ENCODE data around the gene GSE1.

Gene GSE1

GRCh38 chr16:85570735-85571562 is 42.2 kb upstream of the GSE1 start:
- Mint-ChIP-seq H3K4me1 (ENCODE audit: low read depth) (peaks cover 88% of the 10 kb centered on the region), H3K27me3 (no peaks in the 10 kb centered on the region), H3K27ac (peak overlapping the region; percentile 91), H3K36me3 (ENCODE audit: low read depth) (no peaks in the 10 kb centered on the region), H3K9me3 (no peaks in the 10 kb centered on the region), H3K4me3 (peak overlapping the region; percentile 70)

- H3K4me3 Mint-ChIP-seq, result peak overlapping the region; percentile 70
- peak overlapping the region; percentile 91 for H3K27ac Mint-ChIP-seq
- H3K9me3 Mint-ChIP-seq, result no peaks in the 10 kb centered on the region
- H3K4me1 Mint-ChIP-seq (ENCODE audit: low read depth), result peaks cover 86% of the 10 kb centered on the region
- no peaks in the 10 kb centered on the region for H3K27me3 Mint-ChIP-seq
- no peaks in the 10 kb centered on the region for H3K36me3 Mint-ChIP-seq (ENCODE audit: low read depth)
These were observed 41.6 kb upstream of the GSE1 start for GRCh38 chr16:85571563-85571812.

- peaks cover 80% of the 10 kb centered on the region for H3K4me1 Mint-ChIP-seq (ENCODE audit: low read depth)
- no peaks in the 10 kb centered on the region for H3K27me3 Mint-ChIP-seq
- no peaks in the 10 kb centered on the region for H3K9me3 Mint-ChIP-seq
- no peaks in the 10 kb centered on the region for H3K36me3 Mint-ChIP-seq (ENCODE audit: low read depth)
- H3K27ac Mint-ChIP-seq, result peak overlapping the region; percentile 91
- H3K4me3 Mint-ChIP-seq, result peak overlapping the region; percentile 70
These were observed 41.1 kb upstream of the GSE1 start for GRCh38 chr16:85571813-85572619.

- H3K27me3 Mint-ChIP-seq, result no peaks in the 10 kb centered on the region
- H3K36me3 Mint-ChIP-seq (ENCODE audit: low read depth), result no peaks in the 10 kb centered on the region
- H3K27ac Mint-ChIP-seq, result no peak overlapping the region
- no peaks in the 10 kb centered on the region for H3K9me3 Mint-ChIP-seq
- H3K4me3 Mint-ChIP-seq, result no peak overlapping the region
- peaks cover 69% of the 10 kb centered on the region for H3K4me1 Mint-ChIP-seq (ENCODE audit: low read depth)
These were observed 40.0 kb upstream of the GSE1 start for GRCh38 chr16:85573045-85573695.

- peaks cover 61% of the 10 kb centered on the region for H3K4me1 Mint-ChIP-seq (ENCODE audit: low read depth)
- H3K27ac Mint-ChIP-seq, result no peak overlapping the region
- no peak overlapping the region for H3K4me3 Mint-ChIP-seq
These were observed 39.2 kb upstream of the GSE1 start for GRCh38 chr16:85573696-85574641.

GRCh38 chr16:85574672-85575475 is 38.2 kb upstream of the GSE1 start:
- Mint-ChIP-seq H3K27ac (no peak overlapping the region), H3K4me1 (ENCODE audit: low read depth) (peaks cover 57% of the 10 kb centered on the region), H3K27me3 (no peaks in the 10 kb centered on the region), H3K4me3 (no peak overlapping the region), H3K9me3 (no peaks in the 10 kb centered on the region), H3K36me3 (ENCODE audit: low read depth) (no peaks in the 10 kb centered on the region)

More at GRCh38 chr16:85573696-85574641, 39.2 kb upstream of the GSE1 start:
- Mint-ChIP-seq H3K9me3 (no peaks in the 10 kb centered on the region), H3K27me3 (no peaks in the 10 kb centered on the region), H3K36me3 (ENCODE audit: low read depth) (no peaks in the 10 kb centered on the region)

GRCh38 chr16:85575920-85576319 is 37.2 kb upstream of the GSE1 start:
- H3K27ac Mint-ChIP-seq, result no peak overlapping the region
- peaks cover 46% of the 10 kb centered on the region for H3K4me1 Mint-ChIP-seq (ENCODE audit: low read depth)
- no peaks in the 10 kb centered on the region for H3K27me3 Mint-ChIP-seq
- no peak overlapping the region for H3K4me3 Mint-ChIP-seq
- no peaks in the 10 kb centered on the region for H3K36me3 Mint-ChIP-seq (ENCODE audit: low read depth)
- no peaks in the 10 kb centered on the region for H3K9me3 Mint-ChIP-seq

GRCh38 chr16:85576944-85577343 is 36.2 kb upstream of the GSE1 start:
- Mint-ChIP-seq H3K36me3 (ENCODE audit: low read depth) (no peaks in the 10 kb centered on the region), H3K4me1 (ENCODE audit: low read depth) (peaks cover 42% of the 10 kb centered on the region), H3K27me3 (no peaks in the 10 kb centered on the region), H3K9me3 (no peaks in the 10 kb centered on the region), H3K27ac (no peak overlapping the region), H3K4me3 (no peak overlapping the region)

GRCh38 chr16:85577899-85578598 is 35.1 kb upstream of the GSE1 start:
- H3K4me3 Mint-ChIP-seq, result no peak overlapping the region
- no peaks in the 10 kb centered on the region for H3K9me3 Mint-ChIP-seq
- H3K27ac Mint-ChIP-seq, result no peak overlapping the region
- H3K36me3 Mint-ChIP-seq (ENCODE audit: low read depth), result no peaks in the 10 kb centered on the region
- H3K4me1 Mint-ChIP-seq (ENCODE audit: low read depth), result peaks cover 39% of the 10 kb centered on the region
- no peaks in the 10 kb centered on the region for H3K27me3 Mint-ChIP-seq

- Mint-ChIP-seq H3K36me3 (ENCODE audit: low read depth) (no peaks in the 10 kb centered on the region), H3K27me3 (no peaks in the 10 kb centered on the region), H3K4me3 (no peak overlapping the region), H3K4me1 (ENCODE audit: low read depth) (peaks cover 39% of the 10 kb centered on the region), H3K27ac (no peak overlapping the region), H3K9me3 (no peaks in the 10 kb centered on the region)
These were observed 34.5 kb upstream of the GSE1 start for GRCh38 chr16:85578599-85578948.

GRCh38 chr16:85579191-85579590 is 33.9 kb upstream of the GSE1 start:
- Mint-ChIP-seq H3K27me3 (no peaks in the 10 kb centered on the region), H3K4me3 (no peak overlapping the region), H3K4me1 (ENCODE audit: low read depth) (peaks cover 44% of the 10 kb centered on the region)

GRCh38 chr16:85579923-85580580 is 33.1 kb upstream of the GSE1 start:
- H3K27ac Mint-ChIP-seq, result no peak overlapping the region
- H3K4me3 Mint-ChIP-seq, result no peak overlapping the region
- no peaks in the 10 kb centered on the region for H3K27me3 Mint-ChIP-seq
- H3K4me1 Mint-ChIP-seq (ENCODE audit: low read depth), result peaks cover 48% of the 10 kb centered on the region
- H3K9me3 Mint-ChIP-seq, result no peaks in the 10 kb centered on the region
- H3K36me3 Mint-ChIP-seq (ENCODE audit: low read depth), result no peaks in the 10 kb centered on the region

More at GRCh38 chr16:85579191-85579590, 33.9 kb upstream of the GSE1 start:
- H3K27ac Mint-ChIP-seq, result no peak overlapping the region
- no peaks in the 10 kb centered on the region for H3K36me3 Mint-ChIP-seq (ENCODE audit: low read depth)
- H3K9me3 Mint-ChIP-seq, result no peaks in the 10 kb centered on the region

GRCh38 chr16:85580684-85581083 is 32.4 kb upstream of the GSE1 start:
- H3K36me3 Mint-ChIP-seq (ENCODE audit: low read depth), result no peaks in the 10 kb centered on the region
- H3K27ac Mint-ChIP-seq, result no peak overlapping the region
- peaks cover 42% of the 10 kb centered on the region for H3K4me1 Mint-ChIP-seq (ENCODE audit: low read depth)
- H3K4me3 Mint-ChIP-seq, result no peak overlapping the region
- no peaks in the 10 kb centered on the region for H3K9me3 Mint-ChIP-seq
- H3K27me3 Mint-ChIP-seq, result no peaks in the 10 kb centered on the region

Data from stimulated activated naive CD8-positive, alpha-beta T cell treated with anti-CD3 and anti-CD28 coated beads, Interleukin-15, Interleukin-2, amounts not matched to agents 100 ng/mL and 50 ng/mL, for 24 hours (primary cell).